DND-41 (cell line): ENCODE measurements around the gene SLC25A1.

Experiments used
- ATAC-seq: fragments of 200-7000 bp; cut with Tn5 transposase; 3 replicates; pipeline ENCODE4 v1.9.1; 2021; ENCODE audit warnings: low read depth; ENCODE audit not compliant: insufficient read depth
- DNase-seq: peaks from one replicate; pipeline ENCODE4 v3.0.0-alpha.2; 2020
- H2AFZ ChIP-seq: 2 replicates; pipeline ENCODE4 v1.6.0; 2012; ENCODE audit warnings: low read depth, low read length
- H3K27ac ChIP-seq: 2 replicates; pipeline ENCODE4 v1.5.1; 2012; ENCODE audit warnings: low read length, inconsistent platforms
- H3K27me3 ChIP-seq: fragments of 200-600 bp; sonication (generic); 2 replicates; pipeline ENCODE4 v1.6.0; 2012; ENCODE audit warnings: low read length, mild to moderate bottlenecking, inconsistent platforms; ENCODE audit not compliant: insufficient read depth, poor library complexity
- H3K36me3 ChIP-seq: 2 replicates; pipeline ENCODE4 v1.5.1; 2012; ENCODE audit warnings: low read length, inconsistent platforms; ENCODE audit not compliant: insufficient read depth
- H3K4me1 ChIP-seq: 2 replicates; pipeline ENCODE4 v1.5.1; 2012; ENCODE audit warnings: mild to moderate bottlenecking, low read length; ENCODE audit not compliant: insufficient read depth
- H3K4me2 ChIP-seq: 2 replicates; pipeline ENCODE4 v1.6.0; 2012; ENCODE audit warnings: mild to moderate bottlenecking, moderate library complexity, low read length, inconsistent platforms; ENCODE audit not compliant: insufficient read depth
- H3K4me3 ChIP-seq, 2 experiments: fragments of 200-600 bp in 1 of 2; shearing (Covaris generic) in 1 of 2; 2 replicates each; pipeline ENCODE4 v1.5.1; 2012 to 2016; ENCODE audit warnings: inconsistent platforms in 2 of 2, low read length in 2 of 2, mild to moderate bottlenecking in 2 of 2, low read depth in 1 of 2, moderate library complexity in 1 of 2
- H3K79me2 ChIP-seq: 2 replicates; pipeline ENCODE4 v1.6.0; 2012; ENCODE audit warnings: low read length, inconsistent platforms; ENCODE audit not compliant: insufficient read depth
- H3K9ac ChIP-seq: 2 replicates; pipeline ENCODE4 v1.6.0; 2012; ENCODE audit warnings: low read depth, mild to moderate bottlenecking, inconsistent platforms, low read length, moderate library complexity
- H3K9me3 ChIP-seq: 2 replicates; pipeline ENCODE4 v1.5.1; 2012; ENCODE audit warnings: low read length, moderate library complexity, mild to moderate bottlenecking, inconsistent platforms; ENCODE audit not compliant: insufficient read depth, severe bottlenecking
- H4K20me1 ChIP-seq: 2 replicates; pipeline ENCODE4 v1.6.0; 2012; ENCODE audit warnings: low read length; ENCODE audit not compliant: insufficient read depth
- EZH2 ChIP-seq: IDR thresholded peaks from 3 replicates; pipeline ENCODE4 v1.6.1; 2012; ENCODE audit warnings: borderline replicate concordance, low read depth, mild to moderate bottlenecking, moderate library complexity, low read length, inconsistent platforms; ENCODE audit not compliant: severe bottlenecking
- TF ChIP-seq, protein P1 (sequence below): IDR thresholded peaks from 2 replicates; pipeline ENCODE4 v1.5.1; 2012; ENCODE audit warnings: borderline replicate concordance, low read length, moderate library complexity, mild to moderate bottlenecking; ENCODE audit not compliant: poor library complexity, severe bottlenecking; ENCODE audit errors: extremely low read depth

SLC25A1 gene

DNA sequence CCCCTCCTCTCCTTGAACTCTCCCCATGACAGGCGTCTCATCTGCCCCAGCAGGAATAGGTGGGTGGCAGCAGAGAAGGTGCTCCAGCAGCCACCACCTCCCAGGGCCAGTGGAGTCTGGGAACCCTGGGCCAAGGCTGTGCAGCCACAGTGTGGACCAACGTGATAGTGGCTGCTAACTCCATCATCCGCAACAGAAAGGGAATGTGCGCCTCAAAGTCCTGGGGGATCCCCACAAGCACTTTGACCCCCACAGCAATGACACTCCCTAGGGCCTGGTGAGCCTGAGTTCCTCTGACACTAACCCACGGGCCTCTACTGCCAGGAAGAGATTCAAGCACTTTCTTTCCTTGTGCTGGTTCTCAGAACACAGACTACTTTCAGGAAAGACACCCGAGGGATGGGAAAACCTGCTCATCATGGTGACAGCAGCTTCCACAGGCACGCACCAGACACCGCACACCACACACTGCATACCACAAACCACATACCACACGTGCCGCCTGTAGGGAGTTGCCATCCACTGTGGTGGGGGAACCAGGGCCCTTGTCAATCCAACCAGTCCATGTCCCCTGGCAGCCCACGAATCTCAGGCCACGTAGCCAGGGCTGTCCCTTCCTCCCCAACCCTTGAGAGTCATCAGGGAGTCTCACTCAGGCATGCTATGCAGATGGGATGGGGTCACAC, 3.4 kb upstream of the SLC25A1 start:
- ATAC-seq (no peak), DNase-seq (no peak)
- no peak overlapping the region for H3K27ac ChIP-seq
- H3K4me1 ChIP-seq: peaks cover 22% of the 10 kb centered on the region
- no peak overlapping the region for H2AFZ ChIP-seq
- H3K27me3 ChIP-seq: no peaks in the 10 kb centered on the region
- H3K9ac ChIP-seq: no peak overlapping the region
- peaks cover 20% of the 10 kb centered on the region for H4K20me1 ChIP-seq
- TF ChIP-seq EZH2: no peak
- TF ChIP-seq, protein P1, sequence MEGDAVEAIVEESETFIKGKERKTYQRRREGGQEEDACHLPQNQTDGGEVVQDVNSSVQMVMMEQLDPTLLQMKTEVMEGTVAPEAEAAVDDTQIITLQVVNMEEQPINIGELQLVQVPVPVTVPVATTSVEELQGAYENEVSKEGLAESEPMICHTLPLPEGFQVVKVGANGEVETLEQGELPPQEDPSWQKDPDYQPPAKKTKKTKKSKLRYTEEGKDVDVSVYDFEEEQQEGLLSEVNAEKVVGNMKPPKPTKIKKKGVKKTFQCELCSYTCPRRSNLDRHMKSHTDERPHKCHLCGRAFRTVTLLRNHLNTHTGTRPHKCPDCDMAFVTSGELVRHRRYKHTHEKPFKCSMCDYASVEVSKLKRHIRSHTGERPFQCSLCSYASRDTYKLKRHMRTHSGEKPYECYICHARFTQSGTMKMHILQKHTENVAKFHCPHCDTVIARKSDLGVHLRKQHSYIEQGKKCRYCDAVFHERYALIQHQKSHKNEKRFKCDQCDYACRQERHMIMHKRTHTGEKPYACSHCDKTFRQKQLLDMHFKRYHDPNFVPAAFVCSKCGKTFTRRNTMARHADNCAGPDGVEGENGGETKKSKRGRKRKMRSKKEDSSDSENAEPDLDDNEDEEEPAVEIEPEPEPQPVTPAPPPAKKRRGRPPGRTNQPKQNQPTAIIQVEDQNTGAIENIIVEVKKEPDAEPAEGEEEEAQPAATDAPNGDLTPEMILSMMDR: no peak
- H3K79me2 ChIP-seq: peaks cover 15% of the 10 kb centered on the region
- H3K9me3 ChIP-seq: no peaks in the 10 kb centered on the region
- H3K4me2 ChIP-seq: no peak overlapping the region
- no peak overlapping the region for H3K4me3 ChIP-seq
- peaks cover 3% of the 10 kb centered on the region for H3K36me3 ChIP-seq

GRCh38 chr22:19180740-19181410, 2.3 kb upstream of the SLC25A1 start:
- Histone ChIP-seq H3K79me2 (peaks cover 25% of the 10 kb centered on the region), H3K4me2 (no peak overlapping the region), H3K9ac (no peak overlapping the region), H3K27ac (no peak overlapping the region), H3K4me1 (peaks cover 33% of the 10 kb centered on the region), H3K9me3 (no peaks in the 10 kb centered on the region), H3K4me3 (no peak overlapping the region), H4K20me1 (peaks cover 29% of the 10 kb centered on the region), H2AFZ (no peak overlapping the region), H3K36me3 (peaks cover 12% of the 10 kb centered on the region), H3K27me3 (no peaks in the 10 kb centered on the region)
- DNase-seq (no peak), ATAC-seq (no peak)
- TF ChIP-seq, protein P1: no peak
- TF ChIP-seq EZH2: no peak

DNA sequence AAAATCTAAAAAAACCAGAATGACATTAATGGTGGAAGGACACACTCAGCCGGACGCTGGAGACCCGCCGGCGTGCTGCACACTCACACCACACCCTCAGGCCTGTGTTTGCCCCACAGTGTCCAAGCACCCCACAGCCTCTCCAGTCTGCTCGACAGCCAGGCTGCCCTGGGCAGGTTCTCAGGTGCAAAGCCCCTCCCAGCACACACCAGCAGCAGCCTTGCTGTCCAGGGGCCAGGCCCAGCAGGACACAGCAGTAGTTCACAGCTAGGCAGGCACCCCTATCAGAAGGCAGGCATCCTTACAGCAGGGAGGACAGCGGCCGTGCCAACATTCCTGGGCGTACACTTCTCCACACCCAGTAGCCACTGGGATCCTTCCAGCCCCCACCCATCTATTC, 1.7 kb upstream of the SLC25A1 start:
- Histone ChIP-seq H3K4me2 (no peak overlapping the region), H4K20me1 (peaks cover 33% of the 10 kb centered on the region), H3K9me3 (no peaks in the 10 kb centered on the region), H3K27ac (no peak overlapping the region), H3K36me3 (peaks cover 18% of the 10 kb centered on the region), H3K4me1 (peaks cover 39% of the 10 kb centered on the region), H3K27me3 (no peaks in the 10 kb centered on the region), H3K4me3 (no peak overlapping the region), H2AFZ (no peak overlapping the region), H3K9ac (no peak overlapping the region), H3K79me2 (peaks cover 32% of the 10 kb centered on the region)
- TF ChIP-seq, protein P1: no peak
- TF ChIP-seq EZH2: no peak
- no peak for ATAC-seq
- no peak for DNase-seq
